Measurements from ENCODE around the gene BEX4.
"Not testable (repeated sequence)": the region's sequence is repeated elsewhere in the genome, so short reads cannot be mapped to it uniquely, and the experiment has no call there.

The BEX4 gene

DNA sequence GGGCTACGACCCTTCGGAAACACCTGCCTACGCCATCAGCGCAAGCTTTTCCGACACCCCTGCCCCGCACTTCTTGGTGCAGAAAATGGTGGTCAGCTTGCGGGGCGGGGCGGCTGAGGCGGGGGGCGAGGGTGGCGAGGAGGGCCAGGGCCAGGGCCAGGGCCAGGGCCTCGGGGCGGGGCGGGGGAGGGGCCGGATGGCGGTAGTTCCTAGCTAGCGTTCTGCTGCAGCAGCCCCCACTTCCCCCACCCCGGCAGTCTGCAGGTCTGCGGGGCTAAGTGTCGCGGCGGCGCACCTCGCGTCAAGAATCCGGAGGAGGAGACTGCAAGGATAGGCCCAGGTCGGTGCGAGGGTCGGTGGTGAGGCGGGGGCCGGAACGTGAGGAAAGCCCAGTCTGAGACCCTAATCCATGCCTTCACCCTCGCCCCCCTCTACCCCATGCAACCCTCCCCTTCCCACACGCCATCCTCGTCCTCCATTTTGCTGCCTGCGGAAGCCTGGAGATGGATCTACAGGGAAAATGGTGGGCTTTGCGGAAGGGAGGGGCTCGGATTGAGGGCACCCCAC lies 600 bp downstream of the BEX4 start:
- DNase-seq (ENCODE audit: low read depth), result no peak
- TF ChIP-seq, protein P1, sequence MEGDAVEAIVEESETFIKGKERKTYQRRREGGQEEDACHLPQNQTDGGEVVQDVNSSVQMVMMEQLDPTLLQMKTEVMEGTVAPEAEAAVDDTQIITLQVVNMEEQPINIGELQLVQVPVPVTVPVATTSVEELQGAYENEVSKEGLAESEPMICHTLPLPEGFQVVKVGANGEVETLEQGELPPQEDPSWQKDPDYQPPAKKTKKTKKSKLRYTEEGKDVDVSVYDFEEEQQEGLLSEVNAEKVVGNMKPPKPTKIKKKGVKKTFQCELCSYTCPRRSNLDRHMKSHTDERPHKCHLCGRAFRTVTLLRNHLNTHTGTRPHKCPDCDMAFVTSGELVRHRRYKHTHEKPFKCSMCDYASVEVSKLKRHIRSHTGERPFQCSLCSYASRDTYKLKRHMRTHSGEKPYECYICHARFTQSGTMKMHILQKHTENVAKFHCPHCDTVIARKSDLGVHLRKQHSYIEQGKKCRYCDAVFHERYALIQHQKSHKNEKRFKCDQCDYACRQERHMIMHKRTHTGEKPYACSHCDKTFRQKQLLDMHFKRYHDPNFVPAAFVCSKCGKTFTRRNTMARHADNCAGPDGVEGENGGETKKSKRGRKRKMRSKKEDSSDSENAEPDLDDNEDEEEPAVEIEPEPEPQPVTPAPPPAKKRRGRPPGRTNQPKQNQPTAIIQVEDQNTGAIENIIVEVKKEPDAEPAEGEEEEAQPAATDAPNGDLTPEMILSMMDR (conservative IDR thresholded peaks at IDR 0.05; ENCODE audit: control insufficient read depth, insufficient read depth, low read depth, low read length), result no peak
- H3K4me3 ChIP-seq (ENCODE audit: control insufficient read depth, low read depth, low read length), result peak overlapping the region; percentile 54

GRCh38 chrX:103220511-103221323 lies 5.8 kb downstream of the BEX4 start:
- TF ChIP-seq, protein P1 (conservative IDR thresholded peaks at IDR 0.05; ENCODE audit: control insufficient read depth, insufficient read depth, low read depth, low read length), result no peak
- no peak for DNase-seq (ENCODE audit: low read depth)
- no peak overlapping the region for H3K4me3 ChIP-seq (ENCODE audit: control insufficient read depth, low read depth, low read length)

DNA sequence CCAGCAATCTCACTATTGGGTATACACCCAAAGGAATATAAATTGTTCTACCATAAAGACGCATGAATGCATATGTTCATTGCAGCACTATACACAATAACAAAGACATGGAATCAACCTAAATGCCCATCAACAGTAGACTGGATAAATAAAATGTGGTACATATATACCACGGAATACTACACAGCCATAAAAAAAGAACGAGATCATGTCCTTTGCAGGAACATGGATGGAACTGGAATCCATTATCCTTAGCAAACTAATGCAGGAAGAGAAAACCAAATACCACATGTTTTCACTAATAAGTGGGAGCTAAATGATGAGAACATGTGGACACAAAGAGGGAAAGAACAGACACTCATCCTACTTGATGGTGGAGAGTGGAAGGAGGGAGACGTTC lies 11.0 kb downstream of the BEX4 start:
- H3K4me3 ChIP-seq (ENCODE audit: control insufficient read depth, low read depth, low read length); DNase-seq (ENCODE audit: low read depth): not testable (repeated sequence)

DNA sequence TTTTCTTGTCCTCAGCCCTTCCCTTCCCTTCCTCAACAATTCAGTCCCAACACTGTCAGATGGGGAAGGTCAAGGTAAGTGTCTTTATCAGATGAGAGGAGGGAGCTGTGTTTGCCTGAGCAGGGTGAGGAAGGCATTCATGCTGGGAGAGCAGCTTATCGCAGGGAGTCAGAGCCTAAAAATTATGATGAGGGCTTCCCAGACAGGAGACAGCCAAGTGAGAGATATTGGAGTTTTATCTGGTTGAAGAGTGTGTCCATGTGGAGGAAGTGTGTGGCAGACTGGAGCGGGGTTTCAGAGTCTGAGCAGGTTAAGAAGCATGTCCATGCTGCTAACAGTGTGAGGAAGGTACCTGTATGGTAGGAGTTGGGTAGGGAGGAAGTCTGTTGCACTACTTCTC lies 18.4 kb downstream of the BEX4 start:
- no peak overlapping the region for H3K4me3 ChIP-seq (ENCODE audit: control insufficient read depth, low read depth, low read length)
- TF ChIP-seq, protein P1 (conservative IDR thresholded peaks at IDR 0.05; ENCODE audit: control insufficient read depth, insufficient read depth, low read depth, low read length), result no peak
- DNase-seq (ENCODE audit: low read depth), result no peak

DNA sequence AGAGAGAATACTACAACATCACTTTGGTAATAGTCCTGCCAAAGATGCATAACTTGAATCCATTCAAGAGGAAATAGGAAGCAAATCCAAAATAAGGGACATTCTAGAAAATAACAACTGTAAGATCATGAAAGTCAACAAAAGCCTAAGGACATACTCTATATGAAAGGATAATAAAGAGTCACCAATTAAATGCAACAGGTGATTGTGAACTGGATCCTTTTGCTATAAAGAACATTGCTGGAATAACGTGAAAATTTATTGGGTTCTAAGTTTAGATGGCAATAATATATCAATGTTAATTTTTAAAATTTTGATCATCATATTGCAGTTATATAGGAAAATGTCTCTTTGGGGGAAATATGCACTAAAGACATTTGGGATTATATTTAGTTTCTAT lies 20.0 kb downstream of the BEX4 start:
- TF ChIP-seq, protein P1 (conservative IDR thresholded peaks at IDR 0.05; ENCODE audit: control insufficient read depth, insufficient read depth, low read depth, low read length), result no peak
- no peak overlapping the region for H3K4me3 ChIP-seq (ENCODE audit: control insufficient read depth, low read depth, low read length)
- DNase-seq (ENCODE audit: low read depth), result no peak

DNA sequence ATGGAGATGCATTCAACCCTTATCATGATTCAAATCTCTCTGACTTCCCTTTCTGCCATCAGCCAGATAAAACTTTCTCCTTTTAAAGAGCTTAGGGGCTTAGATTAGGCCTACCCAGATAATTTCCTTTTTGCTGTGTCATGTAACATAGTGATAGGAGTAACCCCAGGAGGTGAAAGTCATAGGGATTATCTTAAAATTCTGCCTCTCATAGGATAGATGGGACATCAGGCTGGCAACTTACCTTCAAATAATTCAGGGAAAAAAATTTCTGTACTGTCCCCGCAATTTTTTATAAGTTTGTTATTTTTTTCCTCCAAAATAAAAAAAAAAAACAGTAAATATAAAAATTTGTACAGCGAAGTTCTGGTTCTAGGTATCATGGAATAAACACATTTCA lies 20.7 kb downstream of the BEX4 start:
- H3K4me3 ChIP-seq (ENCODE audit: control insufficient read depth, low read depth, low read length); DNase-seq (ENCODE audit: low read depth): not testable (repeated sequence)

- no peak overlapping the region for H3K4me3 ChIP-seq (ENCODE audit: control insufficient read depth, low read depth, low read length)
- TF ChIP-seq, protein P1 (conservative IDR thresholded peaks at IDR 0.05; ENCODE audit: control insufficient read depth, insufficient read depth, low read depth, low read length), result no peak
- no peak for DNase-seq (ENCODE audit: low read depth)
Measured at GRCh38 chrX:103236296-103236695, 21.4 kb downstream of the BEX4 start.

DNA sequence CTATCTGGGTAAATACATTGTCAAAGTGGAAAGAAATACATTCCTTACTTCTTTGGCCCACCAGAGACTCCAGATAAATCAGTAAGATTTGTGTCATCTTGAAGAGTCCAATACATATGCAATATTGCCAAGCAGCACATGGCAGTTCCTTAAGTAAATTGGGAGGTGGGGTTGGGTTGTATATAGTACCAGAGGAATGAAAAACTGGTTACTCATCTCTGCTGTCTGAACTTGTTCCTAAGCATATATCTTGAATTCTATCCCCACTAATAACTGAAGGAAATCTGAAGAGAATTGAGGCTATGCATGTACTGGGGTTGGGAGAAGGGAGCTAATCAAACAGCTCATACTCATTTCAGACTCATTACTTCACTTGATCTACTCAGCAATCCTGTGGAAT lies 25.2 kb downstream of the BEX4 start:
- no peak for DNase-seq (ENCODE audit: low read depth)
- TF ChIP-seq, protein P1 (conservative IDR thresholded peaks at IDR 0.05; ENCODE audit: control insufficient read depth, insufficient read depth, low read depth, low read length), result no peak
- no peak overlapping the region for H3K4me3 ChIP-seq (ENCODE audit: control insufficient read depth, low read depth, low read length)
